Activated naive CD8-positive, alpha-beta T cell treated with anti-CD3 and anti-CD28 coated beads, Interleukin-2, amount 50 U/mL, for 24 hours (primary cell): ENCODE measurements around the gene CWC22.
"Not testable (repeated sequence)": the region's sequence is repeated elsewhere in the genome, so short reads cannot be mapped to it uniquely, and the experiment has no call there.

Experiments used
- ATAC-seq: fragments of 150-1000 bp; cut with Tn5 transposase; one replicate; pipeline ENCODE4 v1.10.0; 2021
- DNase-seq: peaks from one replicate; pipeline ENCODE4 v3.0.0; 2021
- H3K27ac Mint-ChIP-seq: one replicate; pipeline ENCODE4 v1.8.0; 2021; ENCODE audit warnings: mild to moderate bottlenecking, mixed read lengths
- H3K27me3 Mint-ChIP-seq: one replicate; pipeline ENCODE4 v1.8.0; 2021; ENCODE audit warnings: mixed read lengths
- H3K36me3 Mint-ChIP-seq: one replicate; pipeline ENCODE4 v1.8.0; 2021; ENCODE audit warnings: low read depth, mixed read lengths
- H3K4me1 Mint-ChIP-seq: one replicate; pipeline ENCODE4 v1.8.0; 2021; ENCODE audit warnings: mixed read lengths
- H3K4me3 Mint-ChIP-seq: one replicate; pipeline ENCODE4 v1.8.0; 2021; ENCODE audit warnings: mild to moderate bottlenecking, moderate library complexity, mixed read lengths
- H3K9me3 Mint-ChIP-seq: one replicate; pipeline ENCODE4 v1.8.0; 2021; ENCODE audit warnings: mixed read lengths

The CWC22 gene

GRCh38 chr2:180015951-180016709 lies 9.0 kb upstream of the CWC22 start:
- no peaks in the 10 kb centered on the region for H3K9me3 Mint-ChIP-seq
- no peaks in the 10 kb centered on the region for H3K36me3 Mint-ChIP-seq
- no peaks in the 10 kb centered on the region for H3K4me1 Mint-ChIP-seq
- H3K4me3 Mint-ChIP-seq, result no peak overlapping the region
- peaks cover 3% of the 10 kb centered on the region for H3K27me3 Mint-ChIP-seq
- ATAC-seq (no peak), DNase-seq (no peak)
- no peak overlapping the region for H3K27ac Mint-ChIP-seq

GRCh38 chr2:180012523-180012922 lies 5.4 kb upstream of the CWC22 start:
- DNase-seq, result no peak
- Mint-ChIP-seq H3K36me3 (no peaks in the 10 kb centered on the region), H3K4me1 (peaks cover 4% of the 10 kb centered on the region), H3K9me3 (no peaks in the 10 kb centered on the region), H3K27ac (no peak overlapping the region), H3K4me3 (no peak overlapping the region), H3K27me3 (peaks cover 3% of the 10 kb centered on the region)
- ATAC-seq, result peak; percentile 33

- H3K4me3 Mint-ChIP-seq, result no peak overlapping the region
- H3K4me1 Mint-ChIP-seq, result peaks cover 14% of the 10 kb centered on the region
- H3K27me3 Mint-ChIP-seq, result no peaks in the 10 kb centered on the region
- DNase-seq (no peak), ATAC-seq (no peak)
- H3K27ac Mint-ChIP-seq, result no peak overlapping the region
- H3K9me3 Mint-ChIP-seq, result no peaks in the 10 kb centered on the region
- peaks cover 3% of the 10 kb centered on the region for H3K36me3 Mint-ChIP-seq
Observed at GRCh38 chr2:180010701-180011100, 3.6 kb upstream of the CWC22 start.

DNA sequence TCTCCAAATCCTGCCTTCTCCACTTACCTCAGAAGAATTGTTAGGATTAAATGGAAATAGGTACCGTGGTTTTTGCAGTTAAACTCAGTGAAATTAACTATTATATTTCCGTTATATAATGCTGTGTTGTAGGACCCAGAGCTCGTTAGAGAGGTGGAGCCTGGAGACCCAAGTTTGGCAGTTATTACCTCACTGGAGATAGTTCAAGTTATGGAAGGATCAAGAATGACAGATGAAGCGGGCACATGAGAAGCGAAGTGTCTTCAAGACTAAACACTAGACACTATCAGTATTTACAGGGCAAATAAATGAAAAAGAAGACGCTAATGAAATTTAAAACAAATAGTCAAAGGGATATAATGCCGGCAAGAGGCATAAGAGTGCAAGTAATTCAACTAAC lies 866 bp downstream of the CWC22 start:
- Mint-ChIP-seq H3K27me3 (no peaks in the 10 kb centered on the region), H3K27ac (peak overlapping the region; percentile 99), H3K9me3 (no peaks in the 10 kb centered on the region), H3K4me1 (peaks cover 42% of the 10 kb centered on the region), H3K36me3 (peaks cover 14% of the 10 kb centered on the region), H3K4me3 (peak overlapping the region; percentile 90)
- DNase-seq (no peak), ATAC-seq (no peak)

- DNase-seq, ATAC-seq, H3K27me3 Mint-ChIP-seq, H3K9me3 Mint-ChIP-seq, H3K27ac Mint-ChIP-seq: not testable (repeated sequence)
- Mint-ChIP-seq H3K4me1 (peaks cover 45% of the 10 kb centered on the region), H3K36me3 (peaks cover 14% of the 10 kb centered on the region), H3K4me3 (peak overlapping the region; percentile 90)
Observed at GRCh38 chr2:180005465-180005864, 1.6 kb downstream of the CWC22 start.

GRCh38 chr2:180004731-180005130 lies 2.4 kb downstream of the CWC22 start:
- Mint-ChIP-seq H3K27ac (no peak overlapping the region), H3K4me1 (peaks cover 50% of the 10 kb centered on the region), H3K9me3 (no peaks in the 10 kb centered on the region), H3K36me3 (peaks cover 14% of the 10 kb centered on the region), H3K4me3 (no peak overlapping the region), H3K27me3 (no peaks in the 10 kb centered on the region)
- DNase-seq, result no peak
- no peak for ATAC-seq

- H3K36me3 Mint-ChIP-seq, result peaks cover 14% of the 10 kb centered on the region
- H3K27me3 Mint-ChIP-seq, result no peaks in the 10 kb centered on the region
- H3K9me3 Mint-ChIP-seq, result no peaks in the 10 kb centered on the region
- no peak overlapping the region for H3K4me3 Mint-ChIP-seq
- DNase-seq (no peak), ATAC-seq (no peak)
- no peak overlapping the region for H3K27ac Mint-ChIP-seq
- peaks cover 57% of the 10 kb centered on the region for H3K4me1 Mint-ChIP-seq
Observed at GRCh38 chr2:180003559-180003958, 3.5 kb downstream of the CWC22 start.

- Mint-ChIP-seq H3K27me3 (no peaks in the 10 kb centered on the region), H3K9me3 (no peaks in the 10 kb centered on the region), H3K36me3 (peaks cover 14% of the 10 kb centered on the region), H3K4me3 (no peak overlapping the region), H3K27ac (no peak overlapping the region), H3K4me1 (peaks cover 60% of the 10 kb centered on the region)
- no peak for ATAC-seq
- no peak for DNase-seq
Observed at GRCh38 chr2:180003073-180003472, 4.0 kb downstream of the CWC22 start.

DNA sequence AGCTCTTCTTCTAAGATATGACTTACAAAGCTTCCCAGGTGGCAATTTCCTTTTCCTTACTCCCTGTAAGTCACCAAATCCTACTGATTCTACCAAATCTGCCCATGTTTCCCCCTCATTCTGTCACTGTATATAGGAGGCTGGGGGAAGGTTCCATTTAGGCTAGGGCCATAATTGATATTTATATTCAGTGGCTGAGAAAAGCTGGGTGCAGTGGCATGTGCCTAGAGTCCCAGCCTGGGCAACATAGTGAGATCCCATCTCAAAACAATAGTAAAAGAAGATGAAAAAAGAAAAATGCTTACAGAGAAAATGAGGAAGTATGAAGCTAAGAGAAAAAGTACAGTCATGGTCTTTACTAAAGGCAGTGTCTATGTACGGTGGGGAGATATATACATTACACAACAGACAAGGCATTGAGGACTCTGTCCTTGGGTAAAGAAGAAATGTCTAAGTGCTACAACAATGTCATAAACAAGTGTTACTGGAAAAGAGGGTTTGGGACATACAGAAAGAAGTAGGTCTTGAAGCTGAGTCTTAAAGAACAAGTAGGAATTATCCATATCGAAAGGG lies 4.8 kb downstream of the CWC22 start:
- ATAC-seq, result no peak
- H3K27ac Mint-ChIP-seq, result no peak overlapping the region
- no peak overlapping the region for H3K4me3 Mint-ChIP-seq
- no peaks in the 10 kb centered on the region for H3K27me3 Mint-ChIP-seq
- H3K4me1 Mint-ChIP-seq, result peaks cover 60% of the 10 kb centered on the region
- no peaks in the 10 kb centered on the region for H3K9me3 Mint-ChIP-seq
- peaks cover 14% of the 10 kb centered on the region for H3K36me3 Mint-ChIP-seq
- DNase-seq, result no peak

- Mint-ChIP-seq H3K27ac (no peak overlapping the region), H3K4me3 (no peak overlapping the region)
Observed at GRCh38 chr2:180001726-180002125, 5.4 kb downstream of the CWC22 start.

DNA sequence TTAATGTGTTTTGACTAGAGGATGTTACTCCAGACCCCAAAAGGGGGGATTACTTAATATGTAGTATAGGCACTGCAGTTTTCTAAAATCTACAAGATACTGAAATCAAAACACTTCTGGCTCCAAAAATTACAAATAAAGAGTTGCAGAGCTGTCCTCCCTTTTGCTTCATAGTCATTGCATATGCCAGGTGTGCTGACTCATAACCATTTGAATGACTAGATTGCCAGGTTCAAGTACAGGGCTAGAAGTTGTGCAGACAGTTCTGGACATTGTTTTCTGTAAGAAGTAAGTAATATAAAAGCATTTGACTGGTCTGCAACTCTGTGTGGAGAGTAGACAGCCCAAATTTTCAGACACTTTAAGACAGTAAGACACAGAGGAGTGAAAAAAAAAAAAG lies 6.7 kb downstream of the CWC22 start:
- peaks cover 64% of the 10 kb centered on the region for H3K4me1 Mint-ChIP-seq
- H3K9me3 Mint-ChIP-seq, result no peaks in the 10 kb centered on the region
- DNase-seq (no peak), ATAC-seq (no peak)
- H3K27ac Mint-ChIP-seq, result no peak overlapping the region
- H3K36me3 Mint-ChIP-seq, result peaks cover 12% of the 10 kb centered on the region
- H3K27me3 Mint-ChIP-seq, result no peaks in the 10 kb centered on the region
- H3K4me3 Mint-ChIP-seq, result no peak overlapping the region

More at GRCh38 chr2:180001726-180002125, 5.4 kb downstream of the CWC22 start:
- ATAC-seq, result no peak
- DNase-seq, result no peak
- Mint-ChIP-seq H3K9me3 (no peaks in the 10 kb centered on the region), H3K27me3 (no peaks in the 10 kb centered on the region), H3K36me3 (peaks cover 14% of the 10 kb centered on the region), H3K4me1 (peaks cover 61% of the 10 kb centered on the region)

DNA sequence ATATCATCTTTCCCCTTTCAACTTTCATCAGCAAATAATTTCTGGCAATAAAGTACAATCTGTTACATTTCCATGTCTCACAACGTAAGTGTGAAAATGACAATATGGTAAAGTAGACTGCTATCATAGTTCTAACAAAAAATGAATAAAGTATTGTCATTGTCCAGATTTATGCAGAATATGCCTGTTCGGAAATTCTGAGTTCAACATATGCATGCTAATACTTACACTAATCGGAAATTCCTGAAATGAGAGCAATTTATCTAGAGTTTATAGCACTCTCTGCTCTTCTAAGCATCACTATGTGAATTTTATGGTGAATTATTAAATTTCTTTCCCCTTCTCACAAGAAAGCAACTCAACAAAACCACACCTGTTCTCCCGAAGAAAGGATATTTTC lies 8.1 kb downstream of the CWC22 start:
- H3K4me1 Mint-ChIP-seq, result peaks cover 61% of the 10 kb centered on the region
- no peak for ATAC-seq

GRCh38 chr2:179995741-179996515 lies 11.2 kb downstream of the CWC22 start:
- H3K9me3 Mint-ChIP-seq, result no peaks in the 10 kb centered on the region
- DNase-seq, result no peak
- no peaks in the 10 kb centered on the region for H3K27me3 Mint-ChIP-seq
- H3K36me3 Mint-ChIP-seq, result peaks cover 20% of the 10 kb centered on the region
- peak; percentile 93 for ATAC-seq
- peak overlapping the region; percentile 70 for H3K27ac Mint-ChIP-seq
- peaks cover 62% of the 10 kb centered on the region for H3K4me1 Mint-ChIP-seq
- H3K4me3 Mint-ChIP-seq, result no peak overlapping the region

More for the DNA sequence above, 8.1 kb downstream of the CWC22 start:
- Mint-ChIP-seq H3K27me3 (no peaks in the 10 kb centered on the region), H3K36me3 (peaks cover 12% of the 10 kb centered on the region), H3K9me3 (no peaks in the 10 kb centered on the region), H3K27ac (no peak overlapping the region), H3K4me3 (no peak overlapping the region)
- no peak for DNase-seq

DNA sequence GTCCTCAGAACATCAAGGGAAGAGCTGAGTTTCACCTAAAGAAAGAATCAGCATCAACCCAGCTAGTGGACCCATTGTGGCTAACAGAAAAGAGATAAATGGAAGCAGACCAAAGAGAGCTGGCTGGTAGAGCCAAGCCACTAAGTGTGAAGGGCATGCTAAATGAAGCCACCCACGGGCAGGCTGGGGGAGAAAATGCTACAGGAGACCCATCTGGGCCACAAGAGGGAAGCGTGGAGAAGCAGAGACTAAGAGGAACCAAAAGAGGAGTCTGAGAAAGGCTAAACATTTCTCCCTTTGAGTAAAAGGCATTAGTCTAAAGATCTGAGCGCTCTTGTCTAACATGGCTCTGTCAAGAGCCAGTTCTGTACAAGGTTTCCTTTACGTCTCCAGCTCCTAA lies 15.8 kb downstream of the CWC22 start:
- Mint-ChIP-seq H3K27ac (peak overlapping the region; percentile 48), H3K9me3 (no peaks in the 10 kb centered on the region), H3K4me3 (no peak overlapping the region), H3K36me3 (peaks cover 40% of the 10 kb centered on the region), H3K4me1 (peaks cover 41% of the 10 kb centered on the region), H3K27me3 (no peaks in the 10 kb centered on the region)
- ATAC-seq, result peak; percentile 42
- no peak for DNase-seq
